HG03457 (cell line): Measurements from ENCODE around the gene LONRF2.

Experiments used
- ATAC-seq: cut with Tn5 transposase; IDR thresholded peaks from one replicate; pipeline ENCODE4 v1.9.1; 2021; ENCODE audit warnings: moderate number of reproducible peaks; ENCODE audit not compliant: unreplicated experiment

The LONRF2 gene

DNA sequence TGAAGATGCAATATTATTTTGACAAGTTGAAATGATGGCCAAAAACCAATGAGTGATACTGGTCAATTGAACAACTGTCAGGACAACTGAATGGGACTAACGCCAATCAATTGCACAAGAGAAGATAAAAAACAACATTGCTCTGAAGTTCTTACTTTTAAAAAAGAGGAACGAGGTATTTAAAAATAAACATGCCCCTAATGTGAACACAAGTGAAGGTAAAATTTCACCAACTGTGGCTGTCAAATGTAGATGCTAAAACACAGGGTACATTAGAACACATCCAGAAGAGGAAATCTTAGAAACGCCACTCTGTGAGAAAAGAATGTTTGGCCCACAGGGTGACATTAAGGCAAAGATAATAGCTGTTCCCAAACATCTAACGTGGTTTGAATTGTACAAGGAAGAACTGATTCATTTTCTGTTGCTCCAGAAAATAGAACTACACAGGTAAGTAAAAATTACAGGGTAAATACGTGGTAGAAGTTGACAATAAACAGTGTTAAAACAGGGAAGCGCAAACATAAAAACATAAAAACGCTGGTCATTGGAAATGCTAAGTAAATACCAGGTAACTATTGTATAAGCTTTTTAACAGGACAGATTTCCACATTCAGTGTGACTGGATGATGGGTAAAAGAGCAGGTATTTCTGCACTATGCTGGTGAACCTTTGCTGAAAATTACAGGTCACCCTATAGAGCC, 20.3 kb downstream of the LONRF2 start:
- ATAC-seq, result no peak

DNA sequence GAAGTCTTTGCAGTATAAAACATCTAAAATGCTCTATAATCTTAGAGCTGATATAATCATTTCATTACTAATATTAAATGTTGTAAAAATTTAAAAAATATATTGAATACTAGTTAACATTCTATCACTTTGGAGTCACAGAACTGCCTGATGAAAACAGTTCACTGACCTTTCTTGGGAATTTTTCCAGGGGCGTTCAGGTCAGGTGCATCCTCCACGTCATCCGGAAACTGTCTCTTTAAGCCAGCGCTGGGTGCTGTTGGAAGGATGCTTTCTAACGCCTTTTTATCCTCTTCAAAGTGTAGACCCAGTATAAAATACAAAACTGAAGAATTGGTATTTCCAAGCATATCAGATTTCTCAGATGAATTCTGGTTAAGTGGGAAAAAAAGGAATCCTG, 22.8 kb downstream of the LONRF2 start:
- no peak for ATAC-seq

DNA sequence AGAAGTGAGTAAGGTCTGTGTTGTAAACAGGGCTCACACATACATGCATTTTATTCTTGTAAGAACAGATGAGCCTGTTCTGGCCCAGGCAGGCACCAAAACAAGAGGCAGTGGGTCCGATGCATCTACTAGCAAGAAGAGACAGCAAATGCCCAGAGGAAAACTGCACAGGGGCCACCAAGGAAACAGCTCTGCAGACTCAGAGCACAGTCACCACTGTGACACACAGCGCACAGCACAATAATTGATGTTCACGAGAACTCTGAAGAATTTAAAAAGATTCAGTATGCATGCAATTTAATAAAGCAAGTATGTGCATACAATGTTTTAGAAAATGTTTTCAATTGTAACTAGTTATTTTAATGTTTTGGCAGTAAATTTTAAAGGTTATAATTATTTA, 24.8 kb downstream of the LONRF2 start:
- no peak for ATAC-seq

DNA sequence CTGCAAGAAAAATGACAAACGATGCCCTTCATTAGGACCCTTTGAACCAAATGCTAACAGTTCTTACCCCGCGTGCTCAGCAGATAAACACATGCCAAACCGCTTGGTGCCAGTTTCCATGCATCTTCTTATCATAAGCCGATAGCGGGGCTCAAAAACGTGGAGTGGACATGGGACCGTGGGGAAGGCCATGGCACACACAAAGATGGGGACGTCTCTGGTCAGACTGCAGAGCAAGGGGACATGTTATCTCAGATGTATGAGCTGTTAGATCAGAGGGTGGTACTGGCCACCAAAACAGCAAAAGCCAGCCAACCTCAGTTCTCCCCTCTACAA, 28.2 kb downstream of the LONRF2 start:
- ATAC-seq, result no peak

DNA sequence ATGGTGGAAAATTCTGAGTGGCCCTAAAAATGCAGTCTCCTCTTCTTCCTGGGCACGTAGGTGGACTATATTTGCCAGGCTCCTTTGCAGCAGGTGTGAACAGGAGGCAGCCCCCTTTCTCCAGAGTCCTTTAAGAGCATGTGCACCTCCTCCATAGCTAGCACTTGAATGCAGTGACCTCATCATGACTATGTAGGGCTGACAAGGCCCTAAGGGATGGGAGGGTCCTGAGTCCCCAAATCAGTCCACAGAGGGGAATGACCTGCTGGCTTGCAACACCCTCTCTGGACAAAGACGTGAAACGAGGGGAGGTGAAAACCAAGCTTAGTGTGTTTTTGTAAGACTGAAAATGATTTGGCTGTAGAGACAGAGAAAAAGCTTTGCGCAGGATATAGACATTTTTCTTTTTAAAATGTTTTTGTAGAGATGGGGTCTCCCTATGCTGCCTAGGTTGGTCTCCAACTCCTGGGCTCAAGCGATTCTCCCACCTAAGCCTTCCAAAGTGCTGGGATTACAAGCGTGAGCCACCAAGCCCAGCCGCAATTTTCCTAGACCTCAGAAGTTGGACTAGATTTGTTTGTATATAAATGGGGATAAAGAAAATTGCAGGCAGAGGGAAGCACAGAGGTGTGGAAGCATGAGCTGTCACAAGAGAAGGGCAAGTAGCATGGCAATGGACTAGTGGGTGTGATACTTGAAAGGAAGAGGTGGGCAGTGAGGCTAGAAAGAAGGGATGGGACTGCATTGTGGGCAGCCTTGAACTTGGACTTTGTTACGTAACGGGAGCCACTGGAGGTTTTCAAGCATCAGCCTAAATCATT, 28.8 kb downstream of the LONRF2 start:
- no peak for ATAC-seq

DNA sequence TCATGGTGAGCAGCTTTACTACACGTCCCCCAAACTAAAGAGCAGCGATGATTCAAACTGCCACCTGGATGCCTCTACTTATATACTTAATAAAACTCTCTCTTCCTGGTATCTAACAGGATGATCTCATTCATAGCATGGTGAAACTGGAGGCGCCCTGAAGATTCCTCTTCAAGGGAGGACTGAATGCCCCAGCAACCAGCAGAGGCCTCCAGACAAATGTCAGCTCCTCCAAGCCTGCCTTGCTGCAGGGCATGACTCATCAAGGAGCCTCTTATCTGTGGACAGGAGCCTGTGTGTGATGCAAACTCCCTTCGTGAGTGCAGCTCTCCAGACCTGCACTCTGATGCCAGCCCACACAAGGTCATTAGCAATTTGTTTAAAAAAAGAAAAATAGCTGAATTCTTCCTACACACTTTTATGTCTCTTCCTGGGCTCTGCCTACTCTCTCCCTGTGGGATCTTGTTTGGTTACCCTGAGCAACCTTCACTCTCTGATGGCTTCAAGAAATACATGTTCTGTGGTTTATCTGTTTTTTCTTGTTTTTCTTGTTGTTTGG, 30.2 kb downstream of the LONRF2 start:
- ATAC-seq, result no peak

DNA sequence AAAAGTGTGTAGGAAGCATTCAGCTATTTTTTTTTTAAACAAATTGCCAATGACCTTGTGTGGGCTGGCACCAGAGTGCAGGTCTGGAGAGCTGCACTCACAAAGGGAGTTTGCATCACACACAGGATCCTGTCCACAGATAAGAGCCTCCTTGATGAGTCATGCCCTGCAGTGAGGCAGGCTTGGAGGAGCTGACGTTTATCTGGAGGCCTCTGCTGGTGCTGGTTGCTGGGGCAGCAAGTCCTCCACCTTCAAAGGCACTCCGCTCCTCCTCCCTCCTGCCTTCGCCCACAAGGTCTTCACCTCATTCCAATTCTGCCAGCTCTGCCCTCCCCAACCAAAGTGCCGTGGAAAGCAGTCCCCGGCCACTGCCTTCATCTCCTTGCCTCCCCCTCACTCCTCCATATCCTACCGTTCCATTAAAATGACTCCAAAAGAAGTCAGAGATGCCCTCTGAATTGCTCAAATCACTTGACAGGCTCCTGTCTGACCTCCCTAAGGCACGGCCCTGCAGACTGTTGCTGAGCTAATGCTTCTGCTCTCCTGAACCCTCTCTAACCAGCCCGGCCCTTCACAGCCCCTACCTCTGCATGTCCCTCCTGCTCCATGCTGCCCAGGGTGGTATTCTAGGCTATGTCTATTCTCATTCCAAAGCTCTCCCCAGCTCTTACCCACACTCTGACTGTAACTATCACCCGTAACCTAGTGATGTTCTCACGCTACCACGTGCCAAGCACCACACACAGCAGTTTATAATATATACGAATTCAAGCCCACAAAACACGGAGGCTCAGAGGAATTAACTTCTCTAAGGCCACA, 30.9 kb downstream of the LONRF2 start:
- ATAC-seq, result no peak

DNA sequence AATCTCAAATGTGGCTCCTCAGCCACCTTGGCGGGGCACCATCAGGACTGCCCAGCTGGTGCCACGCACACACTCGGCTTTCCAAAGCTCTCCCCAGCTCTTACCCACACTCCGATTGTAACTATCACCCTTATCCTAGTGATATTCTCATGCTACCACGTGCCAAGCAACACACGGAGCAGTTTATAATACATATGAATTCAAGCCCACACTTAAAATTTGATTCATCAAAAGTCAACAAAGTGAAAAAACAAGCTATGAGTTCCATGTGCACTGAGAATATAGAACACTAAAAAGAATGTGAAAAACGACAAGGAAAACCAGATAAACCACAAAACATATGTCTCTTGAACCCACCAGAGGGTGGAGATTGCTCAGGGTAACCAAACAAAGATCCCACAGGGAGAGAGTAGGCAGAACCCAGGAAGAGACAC, 31.6 kb downstream of the LONRF2 start:
- ATAC-seq, result no peak

DNA sequence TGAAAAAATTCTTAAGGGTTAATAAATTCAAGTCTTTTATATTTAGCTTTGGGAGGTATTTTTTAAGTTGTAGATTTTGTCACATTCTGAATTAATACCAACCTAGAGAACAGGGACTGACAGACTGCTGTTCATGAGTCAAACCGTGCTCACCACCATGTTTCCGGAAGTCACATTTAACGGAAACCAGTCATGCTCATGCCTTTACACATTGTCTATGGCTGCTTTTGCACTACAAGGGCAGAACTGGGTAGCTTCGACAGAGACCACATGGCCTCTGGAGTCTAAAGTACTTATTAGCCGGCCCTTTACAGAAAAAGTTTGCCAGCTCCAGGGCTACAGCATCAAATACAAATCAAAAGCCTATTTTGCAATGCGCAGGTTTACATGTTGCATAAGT, 33.3 kb downstream of the LONRF2 start:
- ATAC-seq, result no peak

DNA sequence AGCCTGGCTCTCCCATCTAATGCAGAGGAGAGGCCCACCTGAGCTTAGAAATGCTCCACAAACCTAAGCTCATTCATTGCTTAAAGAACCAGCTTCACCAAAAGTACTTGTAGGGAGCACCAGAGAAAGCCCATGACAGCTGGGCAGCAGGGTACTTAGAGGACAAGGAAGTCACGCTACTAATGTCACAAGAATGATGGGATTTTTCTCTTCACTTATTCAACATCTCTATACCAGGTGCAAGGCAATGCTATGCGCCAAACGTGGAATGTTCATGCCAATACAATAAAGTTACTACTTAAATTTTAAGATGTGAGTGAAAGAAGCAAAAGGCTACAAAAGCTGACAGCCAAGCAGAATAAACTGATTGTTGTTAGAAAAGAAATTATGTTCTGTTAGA, 36.0 kb downstream of the LONRF2 start:
- no peak for ATAC-seq

DNA sequence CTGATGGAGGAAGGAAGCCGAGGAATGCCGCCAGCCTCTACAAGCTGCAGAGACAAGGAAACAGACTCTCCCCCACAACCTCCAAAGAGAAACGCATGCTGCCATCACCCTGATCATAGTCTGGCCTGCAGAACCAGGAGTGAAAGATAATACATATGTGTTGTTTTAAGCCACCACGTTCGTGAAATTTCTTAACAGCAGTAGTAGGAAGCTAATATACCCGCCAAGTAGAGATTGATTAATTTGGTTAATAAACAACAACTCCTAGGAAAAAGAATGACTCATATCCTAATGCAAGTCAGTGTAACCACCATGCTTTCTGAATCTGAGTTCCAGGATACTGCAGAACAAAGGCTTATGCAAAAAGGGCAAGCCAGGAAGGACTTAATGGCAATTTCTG, 36.6 kb downstream of the LONRF2 start:
- no peak for ATAC-seq

DNA sequence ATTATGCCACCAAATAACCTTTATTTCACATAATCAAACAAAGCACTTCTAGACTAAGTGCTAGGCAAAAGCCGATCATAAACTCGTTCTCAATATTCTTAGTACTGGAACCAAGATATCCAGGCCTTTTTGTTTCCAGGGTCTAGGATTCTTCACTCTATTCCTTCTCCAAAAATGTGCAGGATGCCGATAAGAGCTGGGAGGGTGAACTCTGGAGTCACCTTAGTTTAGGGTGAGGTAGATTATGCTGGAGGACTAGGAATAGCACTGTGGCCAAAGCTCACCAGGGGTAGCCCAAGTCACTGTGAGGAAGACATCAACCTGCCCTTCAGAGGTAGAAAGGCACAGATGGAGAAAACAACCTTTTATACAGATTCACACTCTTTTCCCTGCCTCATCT, 37.3 kb downstream of the LONRF2 start:
- ATAC-seq, result no peak

DNA sequence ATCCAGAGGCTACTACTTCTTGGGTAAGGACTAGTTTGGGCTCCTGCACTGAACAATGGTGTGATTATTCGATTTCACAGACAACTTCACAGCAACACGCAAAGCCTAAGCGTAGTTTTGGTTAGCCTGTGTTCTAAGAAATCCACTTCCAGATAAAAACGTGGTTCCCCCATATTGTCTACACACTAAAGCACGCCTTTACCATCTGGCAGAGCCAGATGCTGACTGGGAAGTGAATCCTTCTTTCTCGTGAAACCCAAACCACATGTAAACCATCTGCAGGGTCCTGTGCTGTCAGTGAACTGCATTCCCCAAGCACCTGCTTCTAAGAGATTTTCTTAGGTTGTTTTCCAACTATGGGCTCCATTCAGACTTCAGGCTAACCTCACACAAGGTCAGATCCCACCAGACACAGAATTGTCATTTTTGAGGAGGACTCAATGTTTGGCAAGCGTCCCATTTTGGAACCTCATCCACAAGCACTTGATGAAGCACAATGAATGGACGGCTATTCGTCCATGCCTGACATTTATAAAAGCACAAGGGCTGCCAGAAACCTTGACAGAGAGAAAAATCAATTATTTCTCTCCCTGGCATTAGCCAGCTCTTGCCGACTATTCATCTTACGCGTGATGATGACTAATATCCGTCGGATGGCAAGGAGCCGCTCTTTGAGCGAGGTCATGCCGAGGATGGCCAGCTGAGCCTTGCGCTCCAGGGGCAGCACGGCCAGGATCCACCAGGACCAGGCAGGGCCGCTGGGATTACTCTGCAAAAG, 38.4 kb downstream of the LONRF2 start:
- no peak for ATAC-seq

DNA sequence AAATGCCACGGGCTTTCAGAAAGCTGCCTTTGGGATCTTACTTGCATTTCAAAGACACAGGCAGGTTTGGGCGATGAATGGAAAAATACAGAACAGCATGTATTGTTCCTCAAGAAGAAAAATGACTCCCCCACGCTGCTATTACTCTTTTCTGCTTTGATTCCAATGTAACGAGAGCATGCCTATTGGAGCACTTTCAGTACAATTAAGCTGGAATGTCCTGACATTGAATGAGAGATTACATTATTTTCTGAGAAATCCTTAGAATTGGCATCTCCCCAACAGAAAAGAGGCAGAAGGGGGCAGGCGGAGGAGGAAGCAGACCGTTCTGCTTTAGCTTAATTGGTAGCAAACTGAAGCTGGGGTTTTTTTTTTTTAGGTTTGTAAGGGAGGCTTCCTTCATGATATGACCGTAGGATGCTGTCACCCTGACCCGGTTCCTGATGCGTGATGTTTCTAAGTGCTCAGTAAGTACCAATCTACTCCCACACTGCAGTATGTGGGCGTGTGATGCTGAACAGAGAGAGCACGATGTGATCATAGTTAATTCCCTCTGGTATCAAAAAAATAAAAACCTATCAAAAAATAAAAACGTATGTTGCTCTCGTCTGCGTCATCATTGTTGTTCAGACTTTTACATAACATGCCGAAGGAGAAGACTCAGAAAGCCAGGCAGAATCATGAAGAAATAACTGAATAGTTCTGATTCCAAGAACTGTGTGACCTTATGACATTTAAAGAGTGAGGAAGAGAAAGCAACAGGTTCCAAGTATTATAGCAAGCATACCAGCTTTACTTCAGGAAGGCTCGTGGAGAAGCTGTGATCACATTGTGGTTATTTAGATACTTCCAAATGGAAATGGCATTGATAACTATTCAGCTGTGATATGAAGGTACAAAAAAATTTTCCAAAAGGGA, 40.5 kb downstream of the LONRF2 start:
- no peak for ATAC-seq

DNA sequence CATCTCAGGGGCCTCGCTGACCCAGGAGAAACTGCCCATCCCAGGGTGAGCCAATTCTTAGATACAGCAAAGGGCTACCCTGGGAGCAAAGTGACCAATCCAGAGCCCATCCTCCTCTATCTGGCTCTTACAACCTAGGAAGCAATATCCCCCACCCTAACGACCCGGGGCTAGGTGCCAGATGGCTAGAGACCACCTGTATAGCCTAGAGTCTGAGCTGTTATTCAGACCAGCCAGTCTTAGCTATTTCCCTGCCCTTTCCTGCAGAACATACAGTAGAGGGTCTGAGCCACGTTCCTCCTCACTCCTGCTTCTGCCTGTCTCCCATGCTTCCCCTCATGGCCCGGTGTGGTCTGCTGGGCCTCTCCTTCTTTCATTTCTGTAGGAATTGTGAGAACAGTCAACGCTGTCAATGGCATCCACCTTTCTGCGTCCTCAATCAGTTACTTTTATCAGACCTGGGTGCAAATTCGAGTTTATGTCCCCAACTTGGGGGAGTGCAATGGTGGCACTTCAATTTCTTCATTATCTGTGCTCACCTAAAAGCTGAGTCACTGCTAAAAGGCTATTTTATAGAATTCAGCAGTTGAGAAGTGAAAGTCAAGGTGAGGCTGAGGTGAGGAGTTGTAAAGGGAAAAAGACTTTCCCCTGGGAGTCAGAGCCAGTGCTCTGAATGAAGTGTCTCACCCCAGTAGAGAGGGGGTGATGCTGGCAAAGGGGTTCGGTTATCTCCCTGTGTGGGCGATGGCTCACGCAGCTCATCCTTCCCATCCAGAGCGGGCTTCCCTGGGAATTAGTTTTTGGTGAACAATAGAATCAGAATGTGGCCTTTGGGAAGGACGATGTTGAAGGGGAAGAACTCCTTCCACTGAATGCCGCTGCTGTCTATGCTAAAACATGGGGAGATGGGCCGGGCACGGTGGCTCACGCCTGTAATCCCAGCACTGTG, 42.4 kb downstream of the LONRF2 start:
- no peak for ATAC-seq

DNA sequence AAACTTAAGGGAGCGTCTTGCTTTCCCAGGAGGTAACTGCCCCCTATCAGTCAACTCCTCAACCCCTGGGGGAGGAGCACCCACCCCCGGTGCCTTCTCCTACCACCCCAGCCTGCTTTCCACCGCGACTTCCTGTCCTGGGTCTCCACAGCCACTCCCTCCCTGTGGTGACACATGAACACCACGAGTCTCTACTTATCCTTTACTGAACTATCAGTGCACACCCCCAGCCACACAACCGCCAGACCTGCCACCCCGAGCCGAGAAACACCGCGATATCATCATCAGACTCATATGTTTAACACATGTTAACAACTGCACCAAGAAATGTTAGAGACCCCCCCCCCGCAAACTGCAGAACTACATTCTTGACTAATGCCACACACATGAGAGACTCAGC, 43.3 kb downstream of the LONRF2 start:
- no peak for ATAC-seq

DNA sequence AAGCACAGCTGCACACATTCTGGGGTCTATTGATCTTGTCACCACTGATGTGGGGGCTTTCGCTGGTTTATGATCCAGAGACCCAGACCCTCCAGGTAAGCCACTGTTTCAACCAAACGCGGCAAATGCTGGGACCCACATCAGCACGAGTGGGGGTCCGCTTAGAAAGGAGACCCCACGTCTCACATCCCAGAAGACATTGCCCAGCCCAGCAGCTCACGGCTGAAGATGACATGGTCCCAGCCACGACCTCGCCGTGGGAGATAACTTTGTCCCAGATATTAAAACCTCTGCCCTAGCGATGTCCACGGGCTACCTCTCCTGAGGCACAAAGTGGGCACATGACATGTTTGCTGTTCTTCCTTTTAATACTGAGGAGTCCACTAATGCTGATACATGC, 43.8 kb downstream of the LONRF2 start:
- ATAC-seq, result no peak

DNA sequence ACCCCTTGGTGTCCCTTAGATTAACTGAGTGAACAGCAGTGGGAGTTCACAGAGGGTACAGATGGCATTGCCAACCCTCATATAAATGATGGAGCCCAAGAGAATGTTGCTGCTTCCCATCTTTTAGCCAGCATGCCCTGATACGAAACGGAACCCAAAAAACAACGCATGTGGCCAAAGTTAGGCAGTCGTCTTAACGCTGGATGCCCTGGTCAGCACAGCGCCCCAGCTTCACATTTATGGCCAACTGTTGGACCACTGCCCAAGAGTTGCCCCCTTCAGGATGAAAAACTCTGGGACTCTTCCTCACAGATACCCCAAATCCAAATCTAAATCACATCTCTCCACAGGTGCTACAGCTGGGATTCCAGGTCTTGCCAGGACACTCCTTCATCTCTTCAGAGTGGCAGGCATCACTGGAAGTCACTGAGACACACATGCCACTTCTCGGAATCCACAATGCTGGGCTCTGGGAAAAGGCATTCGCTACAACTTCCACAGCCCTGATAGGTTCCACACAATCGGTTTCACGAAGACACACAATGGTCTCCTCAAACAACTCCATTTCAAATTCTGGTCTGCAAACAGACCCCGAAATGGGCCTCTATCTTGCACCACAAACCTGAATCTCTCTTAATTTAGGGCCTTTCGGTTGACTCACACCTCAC, 44.6 kb downstream of the LONRF2 start:
- no peak for ATAC-seq
